GM19455 (cell line): ENCODE data around the gene PITPNM1.
"Not testable (repeated sequence)": the region's sequence is repeated elsewhere in the genome, so short reads cannot be mapped to it uniquely, and the experiment has no call there.

Experiments used
- ATAC-seq: cut with Tn5 transposase; IDR thresholded peaks from one replicate; pipeline ENCODE4 v1.9.1; 2021; ENCODE audit not compliant: unreplicated experiment

Gene PITPNM1

GRCh38 chr11:67468056-67468455 is 37.1 kb downstream of the PITPNM1 start:
- ATAC-seq: no peak

- no peak for ATAC-seq
Measured at GRCh38 chr11:67466962-67467771, 38.0 kb downstream of the PITPNM1 start.

GRCh38 chr11:67466367-67466766 is 38.8 kb downstream of the PITPNM1 start:
- ATAC-seq: no peak

GRCh38 chr11:67465530-67465929 is 39.6 kb downstream of the PITPNM1 start:
- ATAC-seq: not testable (repeated sequence)

GRCh38 chr11:67465189-67465510 is 40.0 kb downstream of the PITPNM1 start:
- ATAC-seq: no peak

GRCh38 chr11:67464411-67465188 is 40.6 kb downstream of the PITPNM1 start:
- ATAC-seq: no peak

GRCh38 chr11:67463680-67464410 is 41.3 kb downstream of the PITPNM1 start:
- ATAC-seq: no peak

- ATAC-seq: no peak
Measured at GRCh38 chr11:67463186-67463585, 42.0 kb downstream of the PITPNM1 start.

GRCh38 chr11:67458266-67458665 is 46.9 kb downstream of the PITPNM1 start:
- ATAC-seq: no peak

- ATAC-seq: no peak
Measured at GRCh38 chr11:67457453-67457852, 47.7 kb downstream of the PITPNM1 start.

- no peak for ATAC-seq
Measured at GRCh38 chr11:67456068-67456705, 49.0 kb downstream of the PITPNM1 start.

- no peak for ATAC-seq
Measured at GRCh38 chr11:67455054-67455453, 50.1 kb downstream of the PITPNM1 start, which contains the start of gene CABP4. TSS of gene CABP4 (plus strand) at chr11:67455354. CDS start at chr11:67455424, 70 bp downstream.

- ATAC-seq: no peak
Measured at GRCh38 chr11:67453816-67454732, 51.1 kb downstream of the PITPNM1 start.

- ATAC-seq: no peak
Measured at GRCh38 chr11:67452141-67452952, 52.8 kb downstream of the PITPNM1 start, which contains the start of gene GPR152. TSS of gene GPR152 (minus strand) at chr11:67452729. CDS start at chr11:67452724, 5 bp downstream.

GRCh38 chr11:67451658-67451976 is 53.5 kb downstream of the PITPNM1 start:
- ATAC-seq: no peak

- ATAC-seq: no peak
Measured at GRCh38 chr11:67450796-67451657, 54.1 kb downstream of the PITPNM1 start.

GRCh38 chr11:67449116-67449844 is 55.9 kb downstream of the PITPNM1 start:
- no peak for ATAC-seq

- ATAC-seq: no peak
Measured at GRCh38 chr11:67448220-67448609, 56.9 kb downstream of the PITPNM1 start.
